H1 (cell line): ENCODE data around the gene RASL11B. TPM values are rescaled to one million over a fixed set of nuclear protein-coding genes. Genes with fewer than 3 reads are reported as not detected.

Experiments
- CTCF ChIA-PET: fragments of 300-600 bp; sonication (Branson Sonifier 250); formaldehyde crosslinking; loops from one replicate; lab custom pipeline; 2021; ENCODE audit not compliant: partially characterized antibody; lab: Charles Lee
- POLR2A ChIA-PET: fragments of 300-600 bp; sonication (Branson Sonifier 250); formaldehyde crosslinking; loops from one replicate; lab custom pipeline; 2021; ENCODE audit warnings: inconsistent platforms; ENCODE audit not compliant: partially characterized antibody; lab: Charles Lee
- DNase-seq, 2 experiments: peaks; one replicate each; pipeline versions ENCODE4 v3.0.0 to v3.0.0-alpha.2; 2010 to 2022; ENCODE audit warnings: low spot score in 2 of 2, low read depth in 1 of 2, mixed read lengths in 1 of 2
- FAIRE-seq: peaks from 2 replicates; lab custom pipeline; 2011; peaks lifted over from hg19 to GRCh38; lab: Jason Lieb, UNC
- H2AFZ ChIP-seq: 2 replicates; pipeline ENCODE4 v1.8.1; 2012; ENCODE audit warnings: low read length, inconsistent platforms
- H2AK5ac ChIP-seq: 2 replicates; pipeline ENCODE4 v1.6.1; 2013; ENCODE audit warnings: low read depth, low read length
- H2BK120ac ChIP-seq: replicated peaks from 2 replicates; pipeline ENCODE3; 2013; ENCODE audit warnings: low read depth, low read length, inconsistent platforms
- H2BK12ac ChIP-seq: 2 replicates; pipeline ENCODE4 v1.6.1; 2013; ENCODE audit warnings: low read depth, low read length
- H2BK15ac ChIP-seq: 2 replicates; pipeline ENCODE4 v1.6.1; 2013; ENCODE audit warnings: low read length
- H2BK20ac ChIP-seq: 2 replicates; pipeline ENCODE4 v1.6.1; 2013; ENCODE audit warnings: low read length
- H2BK5ac ChIP-seq: 2 replicates; pipeline ENCODE4 v1.6.1; 2013; ENCODE audit warnings: low read depth, low read length
- H3K14ac ChIP-seq: 2 replicates; pipeline ENCODE4 v1.6.1; 2013; ENCODE audit warnings: inconsistent platforms; ENCODE audit not compliant: insufficient read length
- H3K18ac ChIP-seq: 2 replicates; pipeline ENCODE4 v1.6.1; 2013; ENCODE audit warnings: low read length; ENCODE audit errors: extremely low read depth
- H3K23ac ChIP-seq: 2 replicates; pipeline ENCODE4 v1.6.1; 2013; ENCODE audit warnings: inconsistent platforms; ENCODE audit not compliant: insufficient read length
- H3K23me2 ChIP-seq: 2 replicates; pipeline ENCODE4 v1.6.1; 2013; ENCODE audit warnings: low read depth, low read length
- H3K27ac ChIP-seq: 2 replicates; pipeline ENCODE4 v1.6.1; 2011; ENCODE audit warnings: low read depth, low read length, inconsistent platforms
- H3K27me3 ChIP-seq, 4 experiments: replicated peaks in 1 of 4; 1 replicate in 1 of 4; 2 replicates in 3 of 4; pipeline versions ENCODE4 v1.6.1 to v1.8.1; 2011 to 2013; ENCODE audit warnings: low read length in 3 of 4, mild to moderate bottlenecking in 3 of 4, inconsistent platforms in 2 of 4, mixed read lengths in 2 of 4, moderate library complexity in 1 of 4; ENCODE audit not compliant: control insufficient read depth in 3 of 4, insufficient read depth in 3 of 4; ENCODE audit errors: extremely low read depth in 1 of 4
- H3K36me3 ChIP-seq, 4 experiments: 2 replicates each; pipeline versions ENCODE4 v1.6.1 to v1.8.1; 2011 to 2013; ENCODE audit warnings: mild to moderate bottlenecking in 4 of 4, low read length in 3 of 4, moderate library complexity in 2 of 4, control low read depth in 1 of 4, inconsistent platforms in 1 of 4; ENCODE audit not compliant: insufficient read depth in 4 of 4, control insufficient read depth in 2 of 4
- H3K4ac ChIP-seq: replicated peaks from 2 replicates; pipeline ENCODE3; 2013; ENCODE audit warnings: low read length, low read depth, mixed read lengths, inconsistent platforms; ENCODE audit not compliant: insufficient read length
- H3K4me1 ChIP-seq, 4 experiments: replicated peaks in 1 of 4; 1 replicate in 1 of 4; 2 replicates in 3 of 4; pipeline versions ENCODE4 v1.6.1 to v1.8.1; 2011 to 2013; ENCODE audit warnings: low read length in 3 of 4, inconsistent platforms in 2 of 4, mixed read lengths in 1 of 4; ENCODE audit not compliant: insufficient read depth in 4 of 4, control insufficient read depth in 3 of 4
- H3K4me2 ChIP-seq, 2 experiments: 2 replicates each; pipeline versions ENCODE4 v1.6.1 to v1.8.1; 2011 to 2013; ENCODE audit warnings: low read depth in 2 of 2, low read length in 2 of 2, control low read depth in 1 of 2, inconsistent platforms in 1 of 2, mild to moderate bottlenecking in 1 of 2; ENCODE audit not compliant: insufficient read depth in 1 of 2
- H3K4me3 ChIP-seq, 4 experiments: fragments of 200-600, 300-600 bp in 1 of 4; sonication (generic), shearing (Covaris generic), sonication (Bioruptor Twin) in 1 of 4; 2 replicates each; pipeline versions ENCODE4 v1.5.1 to v1.8.1; 2011 to 2016; ENCODE audit warnings: low read length in 4 of 4, low read depth in 3 of 4, control low read depth in 2 of 4, inconsistent platforms in 2 of 4, mild to moderate bottlenecking in 2 of 4, mixed read lengths in 1 of 4, moderate library complexity in 1 of 4; ENCODE audit not compliant: insufficient read depth in 2 of 4; ENCODE audit errors: extremely low read depth in 1 of 4
- H3K56ac ChIP-seq: replicated peaks from 2 replicates; pipeline ENCODE3; 2013; ENCODE audit warnings: low read depth, mild to moderate bottlenecking, mixed read lengths, low read length, inconsistent platforms; ENCODE audit not compliant: insufficient read length
- H3K79me1 ChIP-seq: 2 replicates; pipeline ENCODE4 v1.6.1; 2013; ENCODE audit warnings: low read depth, low read length, control low read depth
- H3K79me2 ChIP-seq, 2 experiments: 2 replicates each; pipeline versions ENCODE4 v1.6.1 to v1.8.1; 2012 to 2013; ENCODE audit warnings: low read length in 2 of 2, mild to moderate bottlenecking in 2 of 2, inconsistent platforms in 1 of 2; ENCODE audit not compliant: insufficient read depth in 2 of 2, control insufficient read depth in 1 of 2
- H3K9ac ChIP-seq, 4 experiments: replicated peaks in 1 of 4; 1 replicate in 1 of 4; 2 replicates in 3 of 4; pipeline versions ENCODE4 v1.6.1 to v1.8.1; 2011 to 2013; ENCODE audit warnings: low read depth in 3 of 4, low read length in 3 of 4, control low read depth in 2 of 4, mild to moderate bottlenecking in 2 of 4, moderate library complexity in 2 of 4, inconsistent platforms in 1 of 4; ENCODE audit errors: extremely low read depth in 1 of 4
- H3K9me3 ChIP-seq, 2 experiments: 2 replicates each; pipeline versions ENCODE4 v1.6.1 to v1.8.1; 2012 to 2013; ENCODE audit warnings: mild to moderate bottlenecking in 2 of 2, moderate library complexity in 2 of 2, control low read depth in 1 of 2, inconsistent platforms in 1 of 2, low read depth in 1 of 2, low read length in 1 of 2, mixed read lengths in 1 of 2; ENCODE audit not compliant: insufficient read depth in 2 of 2
- H4K20me1 ChIP-seq, 2 experiments: replicated peaks in 1 of 2; 2 replicates each; pipeline versions ENCODE3 to v1.8.1; 2011 to 2013; ENCODE audit warnings: inconsistent platforms in 2 of 2, low read length in 2 of 2, mild to moderate bottlenecking in 1 of 2; ENCODE audit not compliant: insufficient read depth in 2 of 2, control insufficient read depth in 1 of 2
- H4K5ac ChIP-seq: 2 replicates; pipeline ENCODE4 v1.6.1; 2013; ENCODE audit warnings: low read length, low read depth, mixed read lengths, inconsistent platforms; ENCODE audit not compliant: insufficient read length
- H4K8ac ChIP-seq: 2 replicates; pipeline ENCODE4 v1.8.0; 2013; ENCODE audit warnings: mild to moderate bottlenecking, moderate library complexity, low read length, inconsistent platforms; ENCODE audit not compliant: insufficient read depth; ENCODE audit errors: extremely low read depth
- H4K91ac ChIP-seq: replicated peaks from 2 replicates; pipeline ENCODE3; 2013; ENCODE audit warnings: low read length, mixed read lengths, inconsistent platforms; ENCODE audit not compliant: insufficient read length
- BRCA1 ChIP-seq: IDR thresholded peaks from 2 replicates; pipeline ENCODE4 v1.6.1; 2012; ENCODE audit warnings: low read depth, low read length, improper control_type of control experiment
- CBX8 ChIP-seq: fragments of 300-800, 300-1000 bp; sonication (generic); IDR thresholded peaks from 2 replicates; pipeline ENCODE4 v1.7.1; 2016; ENCODE audit warnings: low read depth, low read length, borderline replicate concordance
- CREB1 ChIP-seq: IDR thresholded peaks from 2 replicates; pipeline ENCODE4 v1.6.1; 2012; ENCODE audit warnings: inconsistent platforms
- GTF2F1 ChIP-seq: IDR thresholded peaks from 2 replicates; pipeline ENCODE4 v1.6.1; 2012; ENCODE audit warnings: low read depth, low read length, improper control_type of control experiment, borderline replicate concordance
- NANOG ChIP-seq: IDR thresholded peaks from 2 replicates; pipeline ENCODE4 v1.6.1; 2011; ENCODE audit warnings: low read length, low read depth, mild to moderate bottlenecking, inconsistent platforms; ENCODE audit not compliant: insufficient read depth, poor library complexity, severe bottlenecking
- POLR2A ChIP-seq, 2 experiments: IDR thresholded peaks; 1 replicate in 1 of 2; 2 replicates in 1 of 2; pipeline ENCODE4 v1.6.1; 2011; ENCODE audit warnings: low read depth in 2 of 2, low read length in 2 of 2, mild to moderate bottlenecking in 2 of 2; ENCODE audit errors: control extremely low read depth in 1 of 2
- RBBP5 ChIP-seq: IDR thresholded peaks from 2 replicates; pipeline ENCODE4 v1.7.1; 2012; ENCODE audit warnings: low read depth, mild to moderate bottlenecking, inconsistent platforms, low read length, moderate library complexity, borderline replicate concordance
- RFX5 ChIP-seq: IDR thresholded peaks from 2 replicates; pipeline ENCODE4 v1.6.1; 2011; ENCODE audit warnings: low read depth, low read length, improper control_type of control experiment, borderline replicate concordance
- SP1 ChIP-seq: IDR thresholded peaks from 2 replicates; pipeline ENCODE4 v1.6.1; 2011; ENCODE audit warnings: low read depth, low read length
- SRF ChIP-seq: IDR thresholded peaks from 2 replicates; pipeline ENCODE4 v1.6.1; 2011; ENCODE audit warnings: mild to moderate bottlenecking, low read depth, low read length, moderate library complexity
- TAF7 ChIP-seq: optimal IDR thresholded peaks from 2 replicates; pipeline ENCODE3; 2011; ENCODE audit warnings: low read depth, mild to moderate bottlenecking, inconsistent platforms, low read length, moderate library complexity, borderline replicate concordance
- WGBS, 2 experiments: shearing (Covaris generic) in 1 of 2; methylation state at CpG; one replicate each; pipeline versions ENCODE4 v1.1.6 to v1.1.7; 2013 to 2015; ENCODE audit warnings: low lambda C conversion rate in 2 of 2, mixed read lengths in 2 of 2, inconsistent platforms in 1 of 2, low coverage in 1 of 2, missing lambda C conversion rate in 1 of 2; ENCODE audit not compliant: insufficient replicate concordance in 2 of 2, insufficient coverage in 1 of 2, insufficient read length in 1 of 2; ENCODE audit errors: extremely low coverage in 1 of 2, missing lambda C conversion rate in 1 of 2; 5-methylcytosine and 5-hydroxymethylcytosine counted together
- polyA plus RNA-seq, 7 experiments: library from polyadenylated mRNA; depleted of rRNA in 3 of 7; stranded (reverse) in 5 of 7; unstranded in 2 of 7; fragments of >200 nt in 5 of 7; fragments of 200-250 nt in 2 of 7; gene quantifications; 1 replicate in 5 of 7; 2 replicates in 1 of 7; 4 replicates in 1 of 7; pipeline versions ENCODE4 v1.2.1 to v1.2.3, GENCODE V29; 2011 to 2013; ENCODE audit warnings: missing spikeins in 2 of 7, mixed read lengths in 2 of 7
- total RNA-seq: library from RNA; stranded (reverse); fragmentation: NEBNext Ultra II Directional; extraction: Animal tissue kit (Norgen Biotek cat#: 25700); gene quantifications from 2 replicates; pipeline ENCODE4 v1.2.1, GENCODE V29; 2021
- TF ChIP-seq, protein P1 (sequence below), 3 experiments: IDR thresholded peaks; 1 replicate in 2 of 3; 2 replicates in 1 of 3; pipeline versions ENCODE4 v1.5.1 to v1.6.1; 2011; ENCODE audit warnings: low read length in 3 of 3, mild to moderate bottlenecking in 3 of 3, inconsistent platforms in 2 of 3, low read depth in 1 of 3, moderate library complexity in 1 of 3; ENCODE audit not compliant: insufficient read depth in 1 of 3; ENCODE audit errors: control extremely low read depth in 1 of 3

Gene RASL11B
- total and polyA plus RNA-seq, 2 of the 8 experiments (the other 6 are each of a cell fraction or from before 2014, with no cell fraction given) = 49.8 to 75.5 TPM

DNA sequence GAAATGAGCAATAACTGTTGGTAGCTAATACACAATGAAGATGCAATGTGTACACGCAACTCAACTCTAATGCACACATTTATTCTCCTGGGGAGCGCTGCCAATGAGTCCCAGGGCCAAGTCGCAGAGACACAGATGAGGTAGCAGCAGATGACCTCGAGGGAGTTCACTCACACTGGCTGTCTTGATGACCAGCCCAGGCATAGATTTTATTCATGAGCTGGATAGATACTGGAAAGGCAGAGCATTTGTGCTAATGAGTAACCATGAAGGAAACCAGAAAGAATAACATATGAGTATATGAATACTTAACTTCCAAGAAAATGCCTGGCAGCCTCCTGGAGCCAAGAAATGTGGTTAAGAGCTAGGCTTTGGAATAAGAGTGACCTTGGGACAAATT lies 42.3 kb downstream of the RASL11B start:
- Histone ChIP-seq H3K4me3 (no peak overlapping the region), H2BK15ac (no peak overlapping the region; the same call in 1 of the 2 replicates), H3K4me1 (peaks cover 0 to 3% (median 0%) of the 10 kb centered on the region in 4 experiments; a peak in 2 of 7 replicates), H4K5ac (no peak overlapping the region), H3K23me2 (no peaks in the 10 kb centered on the region), H2BK20ac (no peak overlapping the region), H3K9ac (no peak overlapping the region), H3K56ac (no peak overlapping the region), H3K27me3 (no peaks in the 10 kb centered on the region), H3K4me2 (no peak overlapping the region), H2AFZ (no peak overlapping the region), H4K91ac (no peak overlapping the region), H3K36me3 (peaks cover 0 to 9% (median 0%) of the 10 kb centered on the region in 4 experiments; a peak in 1 of 8 replicates), H3K27ac (no peak overlapping the region), H2BK12ac (no peak overlapping the region), H3K79me2 (no peaks in the 10 kb centered on the region), H3K9me3 (peaks cover 16 to 19% of the 10 kb centered on the region in 2 experiments; a peak in 3 of 4 replicates), H3K18ac (no peak overlapping the region; the same call in 1 of the 2 replicates), H2AK5ac (no peak overlapping the region), H3K79me1 (no peaks in the 10 kb centered on the region), H2BK120ac (no peak overlapping the region), H4K20me1 (no peaks in the 10 kb centered on the region), H2BK5ac (no peak overlapping the region), H3K4ac (no peak overlapping the region), H3K14ac (no peak overlapping the region), H4K8ac (no peak overlapping the region), H3K23ac (no peak overlapping the region)
- POLR2A ChIA-PET = interaction anchor here (0.6 to 3.1 kb wide), 3 partner anchors 41 to 182 kb away, joined by 4 to 10 read pairs (median 4); partner anchors contain the start of gene ERVMER34-1
- FAIRE-seq (no peak), DNase-seq (no peak)
- WGBS, 2 experiments = 94% methylated on average over 4 of the region's 4 CpGs; no CpG with 5 or more reads in 1 of the 2 experiments
- CTCF ChIA-PET = interaction anchor here (1.0 to 1.7 kb wide), 3 partner anchors 10 to 40 kb away, joined by 3 to 5 read pairs (median 4); no protein-coding TSS in a partner anchor
- no peak for TF ChIP-seq RFX5
- no peak for TF ChIP-seq BRCA1
- TF ChIP-seq CREB1 = no peak
- TF ChIP-seq SP1 = no peak
- TF ChIP-seq CBX8 = no peak
- TF ChIP-seq, protein P1, sequence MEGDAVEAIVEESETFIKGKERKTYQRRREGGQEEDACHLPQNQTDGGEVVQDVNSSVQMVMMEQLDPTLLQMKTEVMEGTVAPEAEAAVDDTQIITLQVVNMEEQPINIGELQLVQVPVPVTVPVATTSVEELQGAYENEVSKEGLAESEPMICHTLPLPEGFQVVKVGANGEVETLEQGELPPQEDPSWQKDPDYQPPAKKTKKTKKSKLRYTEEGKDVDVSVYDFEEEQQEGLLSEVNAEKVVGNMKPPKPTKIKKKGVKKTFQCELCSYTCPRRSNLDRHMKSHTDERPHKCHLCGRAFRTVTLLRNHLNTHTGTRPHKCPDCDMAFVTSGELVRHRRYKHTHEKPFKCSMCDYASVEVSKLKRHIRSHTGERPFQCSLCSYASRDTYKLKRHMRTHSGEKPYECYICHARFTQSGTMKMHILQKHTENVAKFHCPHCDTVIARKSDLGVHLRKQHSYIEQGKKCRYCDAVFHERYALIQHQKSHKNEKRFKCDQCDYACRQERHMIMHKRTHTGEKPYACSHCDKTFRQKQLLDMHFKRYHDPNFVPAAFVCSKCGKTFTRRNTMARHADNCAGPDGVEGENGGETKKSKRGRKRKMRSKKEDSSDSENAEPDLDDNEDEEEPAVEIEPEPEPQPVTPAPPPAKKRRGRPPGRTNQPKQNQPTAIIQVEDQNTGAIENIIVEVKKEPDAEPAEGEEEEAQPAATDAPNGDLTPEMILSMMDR (IDR thresholded peaks at IDR 0.05; ENCODE audit: control extremely low read depth in 1 of 3, insufficient read depth in 1 of 3, low read depth in 1 of 3, low read length in 3 of 3) = no peak
- no peak for TF ChIP-seq SRF
- no peak for TF ChIP-seq GTF2F1
- no peak for TF ChIP-seq POLR2A (IDR thresholded peaks at IDR 0.05; ENCODE audit: control extremely low read depth in 1 of 2, low read depth in 2 of 2, low read length in 2 of 2)
- TF ChIP-seq TAF7 = no peak
- no peak for TF ChIP-seq RBBP5
- no peak for TF ChIP-seq NANOG
